NCI-H187 (cell line): Measurements from ENCODE around the gene CHRNA7.

Source experiments
- DNase-seq, 2 experiments: peaks; one replicate each; lab custom pipeline; 2025; lab: John Stamatoyannopoulos, UW

Gene CHRNA7

DNA sequence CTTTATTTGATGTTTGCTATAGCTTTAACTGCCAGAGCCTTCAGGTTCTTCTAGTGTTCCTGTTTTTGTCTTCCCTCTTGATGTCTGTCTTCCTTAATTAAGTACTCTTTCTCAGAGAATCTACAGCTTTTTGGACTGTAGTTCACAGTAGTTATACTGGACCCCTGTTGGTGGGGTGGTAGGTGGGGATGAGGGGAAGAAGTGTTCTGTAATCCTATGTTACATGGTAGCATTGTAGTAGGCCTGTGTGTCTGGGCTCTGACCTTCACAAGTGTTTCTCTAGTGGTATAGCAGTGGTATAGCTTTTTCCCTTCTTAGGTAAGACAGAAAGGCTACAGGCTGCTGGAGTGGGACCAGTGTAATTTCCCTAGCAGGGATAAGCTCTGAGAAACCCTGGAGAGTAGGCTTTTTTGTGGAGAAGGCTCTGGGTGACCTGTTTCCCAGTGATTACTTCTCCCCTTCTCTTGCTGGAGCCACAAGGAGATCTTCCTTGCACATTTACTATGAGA lies 59.6 kb downstream of the CHRNA7 start:
- DNase-seq: no peak

DNA sequence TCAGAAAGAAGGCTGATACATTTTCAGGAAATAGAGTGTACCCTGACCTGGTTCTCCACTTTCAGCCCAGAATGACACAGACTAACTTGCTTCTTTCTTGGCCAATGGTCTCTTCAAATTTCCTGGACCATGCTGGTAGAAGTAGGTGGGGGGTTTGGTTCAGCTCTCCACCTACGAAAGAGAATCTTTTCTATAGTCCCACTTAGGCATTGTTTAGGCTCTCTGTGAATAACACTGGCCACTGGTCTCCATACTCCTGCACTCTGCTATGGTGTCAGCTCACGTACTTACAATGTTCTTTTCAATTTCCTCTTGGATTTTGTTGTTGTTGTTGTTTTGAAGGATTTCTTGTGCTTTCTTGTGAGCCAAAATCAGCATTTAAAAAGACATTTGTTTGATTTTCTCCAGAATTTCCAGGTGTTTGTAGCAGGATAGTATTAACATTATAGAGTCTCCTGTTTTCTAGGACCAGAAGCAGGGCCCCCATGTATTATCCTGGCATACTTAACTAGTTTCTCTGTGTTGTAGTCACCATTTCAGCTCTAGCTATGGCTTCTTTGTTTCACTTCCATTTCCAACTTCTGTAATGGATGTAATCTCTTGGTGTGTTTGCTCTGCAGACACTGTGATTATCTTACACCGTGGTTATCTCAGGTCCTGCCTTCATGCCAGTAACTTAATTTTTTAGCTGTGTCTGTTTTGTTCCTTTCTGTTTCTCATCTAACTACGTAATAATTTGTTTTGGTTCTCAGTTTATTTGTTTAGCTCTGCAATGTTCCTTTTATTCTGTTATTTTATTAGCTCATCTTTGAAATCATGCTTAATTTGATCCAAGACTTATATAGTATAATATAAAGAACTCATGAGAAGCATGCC lies 61.4 kb downstream of the CHRNA7 start:
- DNase-seq: no peak

DNA sequence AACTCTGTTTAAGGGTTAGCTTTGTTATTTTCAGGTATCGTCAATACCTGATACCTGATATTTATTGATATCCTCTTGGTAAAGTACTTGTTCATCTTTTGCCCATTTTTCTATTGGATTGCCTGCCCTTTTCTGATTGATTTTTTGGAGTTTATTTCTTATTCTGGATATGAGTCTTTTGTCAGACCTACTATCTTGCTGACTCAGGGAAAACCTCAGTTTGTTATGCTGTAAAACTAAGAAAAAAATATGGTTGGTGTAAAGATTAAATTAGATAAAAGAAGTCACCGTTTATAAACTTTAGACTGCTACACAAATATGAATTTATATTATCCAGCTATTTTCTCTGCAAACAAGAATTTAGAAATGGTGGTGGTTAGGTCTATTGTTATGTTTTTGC lies 65.9 kb downstream of the CHRNA7 start:
- no peak for DNase-seq

DNA sequence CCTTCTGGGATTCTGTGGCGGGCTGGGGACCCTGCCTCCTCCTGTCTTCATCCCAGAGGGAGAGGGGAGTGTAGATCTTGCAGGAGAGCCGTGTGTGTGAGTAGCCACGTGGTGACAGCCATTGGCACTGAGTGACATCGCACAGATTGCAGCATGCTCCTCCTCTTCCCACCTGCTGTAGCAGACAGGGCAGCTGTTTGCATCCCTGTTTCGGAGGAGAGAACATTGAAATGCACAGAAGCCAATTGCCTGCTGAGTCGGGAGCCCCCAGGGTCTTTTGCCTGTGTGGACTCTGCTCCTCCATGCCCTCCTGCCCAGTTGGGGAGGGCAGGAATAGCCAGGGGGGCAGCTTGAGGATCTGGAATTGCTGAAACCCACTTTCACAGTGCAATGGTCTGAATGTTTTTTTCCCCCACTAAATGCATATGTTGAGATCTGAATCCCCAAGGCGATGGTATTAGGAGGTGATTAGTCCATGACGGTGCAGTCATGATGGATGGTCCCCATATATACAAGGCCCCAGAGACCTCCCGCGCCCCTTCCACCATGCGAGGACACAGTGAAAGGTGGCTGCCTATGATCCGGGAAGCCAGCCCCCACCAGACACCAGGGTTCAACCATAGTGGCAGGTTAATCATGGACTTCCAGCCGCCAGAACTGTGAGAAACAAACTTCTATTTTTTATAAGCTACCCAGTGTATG lies 66.8 kb downstream of the CHRNA7 start:
- no peak for DNase-seq

DNA sequence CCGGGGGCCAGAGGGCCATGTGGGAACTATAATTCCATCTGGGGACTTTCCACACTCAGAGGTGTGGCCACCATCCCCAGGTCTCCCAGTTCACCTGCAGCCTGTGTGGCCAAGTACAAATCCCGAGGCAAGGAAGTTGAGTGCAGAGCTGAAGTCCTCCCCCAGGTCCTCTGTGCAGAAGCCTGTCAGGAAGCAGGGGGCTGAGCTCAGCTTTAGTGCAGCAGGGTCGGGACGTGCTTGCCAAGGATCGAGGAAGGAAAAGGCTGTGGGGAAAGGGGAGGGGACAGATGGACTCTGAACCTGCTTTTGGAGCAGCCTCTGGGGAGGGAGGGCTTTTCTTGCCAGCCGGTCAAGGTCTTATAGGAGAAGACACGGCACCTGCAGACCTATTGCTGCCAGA lies 67.7 kb downstream of the CHRNA7 start:
- no peak for DNase-seq

DNA sequence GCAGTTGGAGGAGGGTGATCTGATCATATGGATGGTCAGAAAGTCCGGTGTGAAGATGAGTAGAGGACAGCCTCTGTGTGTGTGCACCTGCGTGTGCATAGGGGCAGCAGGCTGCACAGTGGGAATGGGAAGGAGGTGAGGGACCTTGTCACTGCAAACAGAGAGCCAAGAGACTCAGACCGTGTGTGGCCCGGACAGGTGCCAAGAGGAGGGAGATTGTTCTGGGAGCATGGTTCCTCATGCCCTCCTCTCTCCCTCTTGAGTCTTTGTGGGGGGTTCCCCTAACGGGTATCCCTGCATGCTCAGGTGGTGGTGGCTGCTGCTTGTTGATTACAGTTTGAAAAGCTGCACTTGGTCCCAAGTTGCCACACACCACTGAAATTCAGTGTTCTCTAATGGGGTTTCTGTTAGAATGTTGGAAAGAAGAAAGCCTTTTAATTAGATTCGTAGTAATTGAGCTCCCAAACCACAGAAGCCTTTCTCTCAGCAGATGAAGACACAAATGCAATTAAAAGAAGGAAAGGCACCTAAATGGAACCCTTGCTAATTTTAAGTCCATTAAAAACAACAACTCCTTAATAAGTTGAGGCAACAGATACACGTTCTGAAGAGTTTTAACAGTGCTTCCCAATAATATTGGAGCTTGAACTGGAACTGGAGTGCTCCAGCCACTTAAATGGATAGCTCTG lies 68.9 kb downstream of the CHRNA7 start:
- no peak for DNase-seq

DNA sequence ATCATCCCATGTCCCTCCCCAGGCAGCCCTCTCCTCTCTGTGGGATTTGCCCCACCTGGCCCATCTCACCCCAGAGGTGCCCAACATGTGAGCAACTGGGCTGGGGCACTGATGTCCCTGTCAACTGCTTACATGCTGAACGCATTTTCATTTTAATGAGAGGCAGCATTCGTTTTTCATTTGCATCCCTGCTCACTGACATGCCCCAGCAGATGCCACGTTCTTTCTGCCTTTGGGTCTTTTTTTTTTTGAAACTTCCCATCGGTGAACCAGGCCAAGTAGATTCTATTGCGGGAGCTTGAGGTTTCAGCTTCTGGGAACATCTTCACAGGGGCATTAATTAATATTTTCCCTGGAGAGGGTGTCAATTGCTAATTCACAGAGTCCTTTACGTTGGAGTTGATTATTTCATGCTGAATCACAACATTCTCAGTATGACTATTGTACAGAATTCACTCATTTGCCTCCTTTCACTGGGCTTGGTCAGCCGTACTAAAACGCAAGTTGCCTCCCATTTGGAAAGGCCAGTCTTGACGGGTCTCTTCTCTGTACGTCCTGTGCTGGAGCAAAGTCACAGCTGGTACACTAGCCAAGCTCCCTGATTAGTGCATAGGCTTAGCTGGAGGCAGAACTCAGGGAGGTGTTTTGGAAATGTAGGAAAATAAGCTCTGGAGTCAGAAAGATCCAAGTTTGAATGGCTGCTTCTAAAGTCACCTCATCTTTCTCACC lies 69.8 kb downstream of the CHRNA7 start:
- no peak for DNase-seq

DNA sequence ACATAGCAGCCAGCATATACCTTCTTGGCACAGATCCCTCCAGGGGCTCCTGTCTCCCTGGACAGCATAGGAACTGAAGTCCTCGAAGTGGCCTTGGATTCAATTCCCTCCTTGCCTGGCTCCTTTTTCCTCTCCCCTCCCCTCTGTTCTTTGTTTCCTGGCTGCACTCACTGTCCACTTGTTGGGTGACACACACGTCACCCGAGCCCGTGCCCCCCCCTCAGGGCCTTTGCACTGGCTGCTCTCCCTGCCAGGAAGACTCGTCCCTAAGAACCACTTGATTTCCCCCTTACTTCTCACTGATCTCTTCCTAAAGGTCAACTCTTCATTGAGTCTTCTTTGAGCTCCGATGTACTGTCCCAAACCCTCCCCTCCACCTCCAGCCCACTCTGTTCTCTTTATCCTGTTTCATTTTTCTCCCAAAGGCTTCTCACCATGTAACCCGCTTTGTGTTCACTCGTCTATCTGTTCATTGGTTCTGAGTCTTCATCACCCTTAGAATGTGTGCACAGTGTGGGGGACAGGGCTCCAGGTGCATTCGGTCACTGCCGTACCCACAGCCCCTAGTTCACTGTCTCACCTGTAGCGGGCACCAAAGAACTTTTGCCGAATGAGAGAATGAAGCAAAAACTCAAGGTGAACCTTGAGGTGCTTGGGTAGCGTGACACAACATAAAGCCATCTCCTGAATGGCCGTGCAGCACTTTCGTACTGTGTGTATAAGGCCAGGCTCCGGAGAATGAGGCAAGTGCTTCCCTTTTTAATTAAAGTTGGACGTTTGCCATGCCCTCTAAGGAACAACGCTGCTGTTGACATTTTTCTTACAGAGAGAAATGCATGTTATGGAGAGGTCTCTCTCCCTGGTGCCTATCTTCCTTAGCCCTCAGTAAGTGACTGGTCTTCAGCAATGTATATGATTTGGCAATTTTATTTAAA lies 74.0 kb downstream of the CHRNA7 start:
- DNase-seq: no peak

DNA sequence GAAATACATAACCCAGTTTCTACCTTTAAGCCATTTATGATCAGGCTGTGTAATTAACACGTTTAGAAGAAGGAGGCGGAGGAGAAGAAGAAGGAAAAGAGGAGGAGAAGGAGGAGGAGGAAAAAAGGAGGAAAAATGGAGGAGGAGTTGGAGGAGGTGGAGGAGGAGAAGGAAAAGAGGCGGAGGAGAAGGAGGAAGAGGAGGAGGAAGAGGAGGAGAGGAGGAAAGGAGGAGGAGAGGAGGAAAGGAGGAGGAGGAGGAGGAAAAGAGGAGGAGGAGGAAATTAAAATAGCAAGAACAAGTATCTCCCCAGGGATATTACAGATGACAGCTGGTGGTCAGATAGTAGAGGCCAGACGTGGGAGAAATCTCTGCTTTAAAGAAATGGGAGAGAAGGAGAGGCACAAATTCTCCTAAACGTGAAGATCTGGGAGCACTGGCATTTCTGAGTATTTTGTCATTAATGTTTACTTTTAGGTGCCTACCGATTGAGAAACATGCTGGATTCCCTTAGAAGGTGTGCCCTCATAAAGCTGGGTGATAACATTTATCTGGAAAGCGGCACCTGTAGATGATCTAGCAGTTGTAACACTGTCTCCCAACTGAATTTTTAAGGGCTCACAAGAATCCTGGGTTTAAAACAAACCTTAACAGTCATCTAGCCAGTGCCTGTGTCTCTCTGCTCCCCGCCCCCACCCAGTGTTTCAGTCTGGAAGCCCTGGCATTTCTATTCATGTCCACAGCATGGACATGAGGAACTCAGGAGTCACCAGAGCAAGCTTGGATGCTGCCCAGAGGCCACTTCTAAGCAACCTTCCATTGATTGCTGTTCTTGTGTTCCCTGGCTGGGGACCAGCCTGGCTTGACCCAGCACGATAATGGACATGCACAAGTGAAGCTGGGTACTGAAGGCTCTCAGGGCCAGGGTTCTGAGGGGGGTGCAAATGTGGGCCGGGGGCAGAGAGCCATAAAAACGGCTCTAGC lies 75.2 kb downstream of the CHRNA7 start:
- DNase-seq: no peak

DNA sequence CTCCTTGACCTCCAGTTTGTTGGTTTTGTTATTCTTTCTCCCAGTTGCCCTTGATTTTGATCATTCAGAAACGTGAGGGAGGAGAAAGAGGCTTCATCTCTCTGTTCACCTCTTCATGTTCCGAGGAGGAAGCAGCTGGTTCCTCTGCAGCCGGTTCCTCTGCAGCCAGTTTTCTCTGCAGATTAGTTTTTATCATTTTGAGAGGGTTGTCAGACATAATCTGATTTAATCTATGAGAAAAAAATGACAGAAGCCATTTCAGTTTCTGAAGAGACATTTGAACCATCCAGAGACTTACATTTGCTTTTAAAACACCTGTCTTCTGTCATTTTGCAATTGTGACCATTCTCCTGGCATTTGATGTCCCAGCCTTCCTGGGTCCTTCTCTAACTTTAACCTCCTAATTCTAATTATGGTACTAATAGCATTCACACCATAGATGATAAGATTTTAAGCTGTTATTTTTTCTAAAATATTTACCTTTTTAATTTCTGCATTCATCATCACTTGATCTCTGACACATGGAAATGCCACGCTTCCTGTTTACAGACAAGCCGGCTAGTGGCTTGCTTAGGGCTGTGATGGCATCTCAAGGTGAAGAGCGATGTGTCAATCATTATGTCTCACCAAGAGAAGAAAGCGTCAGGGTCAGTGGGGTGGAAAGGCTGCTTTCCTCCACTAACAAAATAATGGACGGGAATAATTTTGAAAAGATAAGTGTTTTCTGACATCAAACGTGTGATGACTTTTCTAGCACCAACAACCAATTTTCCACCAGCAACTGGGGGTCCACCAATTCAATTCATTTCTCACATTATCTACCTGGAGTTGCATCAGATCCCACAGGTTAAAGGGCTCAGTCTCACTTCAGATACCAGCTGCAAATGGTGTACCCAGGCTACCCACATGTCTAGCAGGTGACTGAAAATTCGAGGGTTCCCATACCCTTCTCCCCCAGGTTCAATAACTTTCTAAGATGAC lies 76.4 kb downstream of the CHRNA7 start:
- no peak for DNase-seq

DNA sequence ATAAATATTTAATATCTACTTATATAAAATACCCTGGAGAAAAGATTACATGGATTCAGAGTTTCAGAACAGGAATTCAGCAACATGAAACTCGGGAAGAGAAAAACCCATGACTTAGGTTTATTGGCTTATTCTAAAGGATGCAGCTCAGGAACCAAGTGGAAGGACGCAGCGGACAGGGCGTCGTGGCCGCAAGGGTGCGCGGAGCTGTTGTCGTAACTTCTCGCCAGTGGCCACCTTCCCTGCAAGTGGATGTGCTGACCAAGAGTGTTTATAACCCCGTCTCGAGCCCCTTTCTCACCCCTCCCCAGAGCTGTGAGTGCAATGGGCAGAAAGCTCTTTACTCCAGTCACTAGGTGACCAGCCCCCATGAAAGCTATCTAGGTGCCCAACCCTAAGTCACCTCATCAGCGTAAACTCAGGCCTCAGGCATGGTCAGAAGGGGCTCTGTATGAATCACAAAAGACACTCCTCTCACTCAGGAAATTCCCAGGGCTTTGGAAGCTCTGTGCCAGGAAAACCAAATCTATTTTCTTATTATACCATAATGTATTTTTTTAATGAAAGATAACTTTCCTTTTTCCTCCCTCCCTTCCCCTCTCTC lies 77.3 kb downstream of the CHRNA7 start:
- DNase-seq: no peak

DNA sequence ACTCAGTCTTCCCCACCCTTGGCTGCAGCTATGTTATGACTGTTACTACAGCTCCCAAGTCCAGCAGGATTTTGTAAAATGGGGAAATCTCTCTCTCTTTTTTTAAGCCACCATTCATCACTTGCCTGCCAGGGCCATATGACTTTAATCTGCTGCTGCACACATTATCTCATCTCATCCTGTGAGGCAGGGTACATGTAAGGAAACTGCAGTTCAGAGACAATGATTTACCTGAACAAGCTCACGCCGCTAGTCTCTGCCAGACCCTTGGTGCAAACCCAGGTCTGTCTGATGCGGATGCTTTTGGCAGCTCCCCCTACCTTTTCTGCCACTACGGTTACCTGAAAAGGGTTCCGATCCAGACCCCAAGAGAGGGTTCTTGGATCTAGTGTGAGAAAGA lies 78.3 kb downstream of the CHRNA7 start:
- DNase-seq: no peak

DNA sequence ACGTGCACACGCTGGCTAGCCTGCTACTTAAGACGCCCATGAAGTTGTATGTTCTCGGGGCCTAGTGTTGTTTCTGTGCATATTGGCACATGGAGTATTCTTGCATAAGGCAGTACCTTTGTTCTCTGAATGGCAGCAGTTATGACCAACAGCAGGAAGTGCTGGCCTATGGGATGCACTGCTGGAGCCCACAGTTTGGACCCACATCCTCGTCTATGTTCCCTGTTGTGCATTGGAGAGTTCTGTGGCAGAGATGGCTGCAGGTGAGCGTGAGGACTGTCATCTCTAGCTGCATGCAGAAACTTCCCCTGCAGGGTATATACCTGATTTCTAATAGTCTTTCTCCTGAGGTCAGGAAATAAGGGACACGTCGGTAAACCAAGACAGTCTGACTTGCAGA lies 81.8 kb downstream of the CHRNA7 start:
- DNase-seq: no peak

DNA sequence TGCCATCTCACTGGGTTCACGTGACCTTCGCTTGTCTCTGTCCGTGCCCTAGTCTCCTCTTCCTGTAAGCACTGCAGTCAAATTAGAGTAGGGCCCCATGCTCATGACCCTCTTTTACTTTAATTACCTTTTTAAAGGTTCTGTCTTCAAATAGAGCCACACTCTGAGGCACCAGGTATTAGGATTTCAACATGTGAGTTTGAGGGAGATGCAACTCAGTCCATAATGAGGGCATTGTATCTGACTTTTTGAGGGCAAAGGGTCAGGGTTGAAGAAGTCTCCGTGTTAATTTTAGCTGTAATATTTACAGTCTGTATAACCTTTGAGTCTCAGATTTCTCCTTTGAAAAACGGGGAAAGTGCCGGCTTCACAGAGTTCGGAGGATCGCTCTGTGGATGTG lies 82.9 kb downstream of the CHRNA7 start:
- no peak for DNase-seq

DNA sequence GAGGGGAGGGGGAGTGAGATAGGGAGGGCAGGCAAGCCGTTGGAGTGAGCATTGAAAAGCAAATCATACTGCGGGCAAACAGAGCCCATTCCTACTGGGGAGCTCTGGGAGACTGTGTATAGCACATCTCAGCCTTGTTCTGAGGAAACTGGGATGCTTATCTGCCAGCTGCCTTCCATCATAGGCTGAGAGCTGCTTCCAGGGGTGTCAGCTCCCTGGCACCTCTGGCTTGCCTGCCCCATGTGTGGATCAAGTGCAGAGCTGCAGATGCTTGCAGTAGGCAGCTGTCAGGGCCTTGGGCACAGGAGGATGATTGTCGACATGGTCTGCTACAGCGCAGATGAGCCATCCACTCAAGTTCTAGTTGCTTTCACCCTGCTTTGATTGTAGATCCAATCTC lies 86.8 kb downstream of the CHRNA7 start:
- DNase-seq: no peak

DNA sequence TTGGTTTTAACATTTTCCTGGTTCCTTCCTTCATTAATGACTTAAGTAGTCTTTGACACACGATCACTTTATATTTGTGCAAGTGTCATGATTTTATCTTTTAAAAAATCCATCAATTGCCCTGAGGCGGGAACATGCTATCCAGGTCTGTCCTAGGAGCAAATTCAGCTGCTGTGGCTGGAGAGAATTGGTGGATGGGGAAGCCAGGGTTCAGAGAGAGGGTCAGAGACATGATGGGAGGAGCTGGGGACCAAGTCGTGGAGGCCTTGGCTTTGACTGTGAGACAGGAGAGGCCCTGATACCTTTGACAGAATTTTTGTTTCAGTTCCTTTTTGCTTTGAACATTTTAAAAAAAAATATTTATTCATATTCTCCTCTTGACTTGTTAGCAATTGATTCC lies 89.0 kb downstream of the CHRNA7 start:
- DNase-seq: no peak

DNA sequence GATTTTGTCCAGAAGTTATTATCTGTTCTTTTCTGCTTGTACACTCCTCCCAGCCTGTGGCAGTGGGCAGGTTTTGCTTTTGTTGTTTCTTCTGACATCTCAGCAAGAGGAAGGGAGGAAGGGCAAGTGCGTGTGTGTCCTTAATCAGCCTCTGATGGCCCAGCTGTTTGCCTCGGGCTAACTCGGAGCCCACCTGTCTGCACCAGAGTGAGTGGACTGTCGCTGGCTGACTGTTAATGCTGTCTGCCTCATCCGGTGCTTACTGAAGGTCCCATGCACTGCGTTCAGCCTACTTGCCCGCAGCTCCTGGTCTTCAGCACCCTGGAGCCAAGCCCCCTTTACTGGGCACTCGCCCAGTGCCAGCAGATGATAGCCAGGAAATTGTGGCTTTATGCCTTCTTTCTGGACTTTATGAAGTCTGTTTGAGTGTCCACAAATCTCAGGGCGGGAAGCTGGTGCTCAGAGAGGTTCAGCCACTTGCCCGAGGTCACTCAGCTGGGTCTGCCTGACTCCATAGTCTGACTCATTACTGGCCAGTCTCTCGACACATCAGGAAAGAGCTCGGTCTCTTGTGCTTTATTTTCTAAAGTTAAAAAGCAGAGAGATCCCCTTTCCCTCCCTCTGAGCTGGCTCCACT lies 89.5 kb downstream of the CHRNA7 start:
- no peak for DNase-seq
